ENCODE results near the gene ETDA. TPM values are rescaled to one million over a fixed set of nuclear protein-coding genes. Genes with fewer than 3 reads are reported as not detected.

ETDA gene
- total RNA-seq, 1 donor from 2014 or later, result not detected

- no peaks in the 10 kb centered on the region for H3K4me1 Mint-ChIP-seq
- H3K27me3 Mint-ChIP-seq (ENCODE audit: low read depth), result no peaks in the 10 kb centered on the region
- H3K9me3 Mint-ChIP-seq, result peaks cover 88% of the 10 kb centered on the region
- DNase-seq (ENCODE audit: low spot score in 2 of 2, unreplicated experiment in 2 of 2), result no peak
- H3K4me3 Mint-ChIP-seq, result no peak overlapping the region
- TF ChIP-seq CTCF (IDR thresholded peaks at IDR 0.05; ENCODE audit: unreplicated experiment), result no peak
- peaks cover 8% of the 10 kb centered on the region for H3K36me3 Mint-ChIP-seq
- no peak overlapping the region for H3K27ac Mint-ChIP-seq
Measured at GRCh38 chrX:135264206-135264605, 12.3 kb downstream of the ETDA start.

GRCh38 chrX:135273162-135273561 is 21.3 kb downstream of the ETDA start:
- no peak for TF ChIP-seq CTCF (IDR thresholded peaks at IDR 0.05; ENCODE audit: unreplicated experiment)
- H3K36me3 Mint-ChIP-seq, result no peaks in the 10 kb centered on the region
- peaks cover 65% of the 10 kb centered on the region for H3K9me3 Mint-ChIP-seq

GRCh38 chrX:135275973-135276372 is 24.1 kb downstream of the ETDA start:
- no peak for DNase-seq (ENCODE audit: low spot score in 2 of 2, unreplicated experiment in 2 of 2)
- no peak overlapping the region for H3K27ac Mint-ChIP-seq
- H3K4me1 Mint-ChIP-seq, result no peaks in the 10 kb centered on the region
- H3K27me3 Mint-ChIP-seq (ENCODE audit: low read depth), result no peaks in the 10 kb centered on the region
- H3K9me3 Mint-ChIP-seq, result peaks cover 68% of the 10 kb centered on the region
- TF ChIP-seq CTCF (IDR thresholded peaks at IDR 0.05; ENCODE audit: unreplicated experiment), result no peak
- H3K4me3 Mint-ChIP-seq, result no peak overlapping the region
- H3K36me3 Mint-ChIP-seq, result no peaks in the 10 kb centered on the region

More at GRCh38 chrX:135273162-135273561, 21.3 kb downstream of the ETDA start:
- Mint-ChIP-seq H3K4me1 (no peaks in the 10 kb centered on the region), H3K27me3 (ENCODE audit: low read depth) (no peaks in the 10 kb centered on the region), H3K4me3 (no peak overlapping the region), H3K27ac (no peak overlapping the region)
- no peak for DNase-seq (ENCODE audit: low spot score in 2 of 2, unreplicated experiment in 2 of 2)

- no peak overlapping the region for H3K27ac Mint-ChIP-seq
- no peaks in the 10 kb centered on the region for H3K27me3 Mint-ChIP-seq (ENCODE audit: low read depth)
- no peak for TF ChIP-seq CTCF (IDR thresholded peaks at IDR 0.05; ENCODE audit: unreplicated experiment)
- peaks cover 73% of the 10 kb centered on the region for H3K9me3 Mint-ChIP-seq
- no peaks in the 10 kb centered on the region for H3K4me1 Mint-ChIP-seq
- no peak for DNase-seq (ENCODE audit: low spot score in 2 of 2, unreplicated experiment in 2 of 2)
- H3K4me3 Mint-ChIP-seq, result no peak overlapping the region
- peaks cover 45% of the 10 kb centered on the region for H3K36me3 Mint-ChIP-seq
Measured at GRCh38 chrX:135287266-135287823, 35.5 kb downstream of the ETDA start.

- no peak for TF ChIP-seq CTCF (IDR thresholded peaks at IDR 0.05; ENCODE audit: unreplicated experiment)
- no peaks in the 10 kb centered on the region for H3K27me3 Mint-ChIP-seq (ENCODE audit: low read depth)
- no peaks in the 10 kb centered on the region for H3K4me1 Mint-ChIP-seq
- DNase-seq (ENCODE audit: low spot score in 2 of 2, unreplicated experiment in 2 of 2), result peak; percentile 29 to 49
- peaks cover 17% of the 10 kb centered on the region for H3K36me3 Mint-ChIP-seq
- peaks cover 40% of the 10 kb centered on the region for H3K9me3 Mint-ChIP-seq
- peak overlapping the region; percentile 68 for H3K4me3 Mint-ChIP-seq
- no peak overlapping the region for H3K27ac Mint-ChIP-seq
Measured at GRCh38 chrX:135295238-135295943, 43.5 kb downstream of the ETDA start.
